ENCODE data around the gene POR. TPM values are rescaled to one million over a fixed set of nuclear protein-coding genes. Genes with fewer than 3 reads are reported as not detected.
"Not testable (repeated sequence)": the region's sequence is repeated elsewhere in the genome, so short reads cannot be mapped to it uniquely, and the experiment has no call there.

The POR gene
- total RNA-seq, 4 donors from 2014 or later, result 10.0 to 122 (median 69.2) TPM

GRCh38 chr7:76022026-76022780 is 107.2 kb downstream of the POR start:
- Histone ChIP-seq H3K4me3 (no peak overlapping the region), H3K27ac (no peak overlapping the region), H3K27me3 (no peaks in the 10 kb centered on the region), H3K4me1 (no peaks in the 10 kb centered on the region), H3K36me3 (no peaks in the 10 kb centered on the region), H3K9me3 (no peaks in the 10 kb centered on the region)
- no peak for DNase-seq
- no peak for TF ChIP-seq POLR2A (IDR thresholded peaks at IDR 0.05)
- no peak for TF ChIP-seq CTCF (IDR thresholded peaks at IDR 0.05)
- intact Hi-C loops (cut with DNase I; ENCODE audit: low total_unique reads), result loop anchor here (10.0 kb wide), 1 partner anchor 157 kb away; no protein-coding TSS in a partner anchor

- TF ChIP-seq CTCF (IDR thresholded peaks at IDR 0.05), result no peak
- Histone ChIP-seq H3K9me3 (no peaks in the 10 kb centered on the region), H3K4me3 (no peak overlapping the region), H3K27ac (no peak overlapping the region), H3K36me3 (no peaks in the 10 kb centered on the region), H3K27me3 (no peaks in the 10 kb centered on the region), H3K4me1 (no peaks in the 10 kb centered on the region)
- intact Hi-C loops (cut with DNase I; ENCODE audit: low total_unique reads), result loop anchor here (10.0 kb wide), 1 partner anchor 158 kb away; no protein-coding TSS in a partner anchor
- DNase-seq, result no peak
Measured at GRCh38 chr7:76023002-76023401, 108.0 kb downstream of the POR start.

- not testable (repeated sequence) for H3K27me3 ChIP-seq, H3K9me3 ChIP-seq, H3K27ac ChIP-seq, H3K36me3 ChIP-seq, H3K4me1 ChIP-seq, H3K4me3 ChIP-seq, DNase-seq
- intact Hi-C loops (cut with DNase I; ENCODE audit: low total_unique reads), result loop anchor here (10.0 kb wide), 1 partner anchor 165 kb away; no protein-coding TSS in a partner anchor
Measured at GRCh38 chr7:76029682-76030081, 114.7 kb downstream of the POR start.

GRCh38 chr7:76031964-76032363 is 117.0 kb downstream of the POR start:
- DNase-seq, result no peak
- Histone ChIP-seq H3K36me3 (no peaks in the 10 kb centered on the region), H3K9me3 (no peaks in the 10 kb centered on the region), H3K27me3 (no peaks in the 10 kb centered on the region), H3K4me1 (no peaks in the 10 kb centered on the region), H3K4me3 (no peak overlapping the region), H3K27ac (no peak overlapping the region)
- no peak for TF ChIP-seq CTCF (IDR thresholded peaks at IDR 0.05)
- no peak for TF ChIP-seq POLR2A (IDR thresholded peaks at IDR 0.05)
- intact Hi-C loops (cut with DNase I; ENCODE audit: low total_unique reads), result no loop called here

Small RNA genes lying within 50 kb of the gene (microRNA-seq; reads per million reads assigned to microRNA genes)
- not detected for gene MIR4651 (ENCODE audit: borderline microRNAs expressed, borderline replicate concordance)

Small RNA genes lying within 50 kb of the gene (small RNA-seq; reads per million reads assigned to genes)
- gene SNORA14A, result 5.2 reads per million, percentile 86 among the genes with 10 or more reads in this experiment

Other genes with a start within 250 kb of the POR start
- 10 to 100 TPM; 13.1 to 48.8 (median 20.3) TPM for gene HIP1, start 176.2 kb upstream of the POR start, total RNA-seq
- not detected for gene CCL26, start 142.9 kb upstream of the POR start, total RNA-seq
- not detected for gene CCL24, start 101.3 kb upstream of the POR start, total RNA-seq
- 10 to 100 TPM in 2 of 4 donors, 1 to 10 TPM in 2; 2.0 to 45.4 (median 11.3) TPM for gene RHBDD2, start 36.1 kb upstream of the POR start, total RNA-seq
- 10 to 100 TPM in 3 of 4 donors, 1 to 10 TPM in 1; 4.6 to 95.4 (median 36.9) TPM for gene TMEM120A, start 79.4 kb downstream of the POR start, total RNA-seq
- 10 to 100 TPM in 2 of 4 donors, 1 to 10 TPM in 2; 4.4 to 27.3 (median 14.1) TPM for gene STYXL1, start 132.8 kb downstream of the POR start, total RNA-seq
- 10 to 100 TPM; 24.3 to 88.4 (median 30.0) TPM for gene MDH2, start 133.0 kb downstream of the POR start, total RNA-seq

Measured in uterus (tissue), 4 donors.